GM23248 (cell line): ENCODE results near the gene GLMP.

Source experiments
- EZH2 ChIP-seq: fragments of 200-600 bp; sonication (generic); IDR thresholded peaks from 2 replicates; pipeline ENCODE4 v1.6.1; 2018; ENCODE audit warnings: antibody characterized with exemption, mild to moderate bottlenecking; ENCODE audit not compliant: insufficient read depth, poor library complexity, severe bottlenecking
- EZH2phosphoT487 ChIP-seq: fragments of 200-600 bp; sonication (generic); IDR thresholded peaks from 2 replicates; pipeline ENCODE4 v1.6.1; 2018; ENCODE audit warnings: antibody characterized with exemption, moderate library complexity, mild to moderate bottlenecking, low read depth; ENCODE audit not compliant: insufficient read depth

DNA sequence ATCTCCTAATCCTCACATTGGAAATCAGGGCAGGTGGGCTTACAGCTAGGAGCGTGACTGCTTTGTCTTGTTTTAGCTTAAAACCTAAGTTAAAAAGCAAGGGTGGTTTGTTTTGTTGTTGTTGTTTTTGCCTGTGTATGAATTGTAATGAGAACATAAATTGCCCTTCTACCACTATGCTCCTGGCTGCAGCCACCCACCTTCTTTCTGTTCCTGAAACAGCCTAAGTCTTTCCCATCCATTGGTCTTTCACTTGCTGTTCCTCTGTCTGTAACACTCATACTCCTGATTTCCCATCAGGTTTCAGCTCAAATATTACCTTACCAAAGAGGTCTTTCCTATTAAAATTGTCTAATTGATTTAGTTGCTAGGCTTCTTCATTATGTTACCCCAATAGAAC, 12.0 kb downstream of the GLMP start:
- no peak for TF ChIP-seq EZH2phosphoT487
- no peak for TF ChIP-seq EZH2
